ENCODE data around the gene CD207.
"Not testable (repeated sequence)": the region's sequence is repeated elsewhere in the genome, so short reads cannot be mapped to it uniquely, and the experiment has no call there.

The CD207 gene

DNA sequence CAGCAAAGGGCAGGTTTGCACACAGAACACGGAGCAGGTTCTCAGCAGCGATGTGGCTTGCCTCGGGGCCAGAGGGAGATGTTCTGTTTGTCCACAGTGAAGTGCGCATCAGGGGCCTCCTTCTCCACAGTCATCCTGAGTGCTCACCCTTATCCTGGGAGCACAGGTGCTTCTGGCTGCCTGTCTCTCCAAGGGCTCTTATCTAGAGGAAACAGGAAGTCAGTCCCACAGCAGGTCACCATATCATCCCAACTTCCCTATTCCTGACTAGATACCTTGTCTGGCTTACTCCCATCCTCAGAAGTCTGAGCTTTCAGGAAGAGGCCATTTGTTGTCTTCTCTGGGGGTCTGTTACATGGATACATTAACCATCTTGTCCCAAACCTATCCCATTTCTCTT is at the start of gene CD207:
TSS of gene CD207 (minus strand) at position 174 of the 400 bp plus-strand sequence. CDS start at position 134, 40 bp downstream.
- FAIRE-seq (no peak), DNase-seq (ENCODE audit: low spot score) (no peak)

DNA sequence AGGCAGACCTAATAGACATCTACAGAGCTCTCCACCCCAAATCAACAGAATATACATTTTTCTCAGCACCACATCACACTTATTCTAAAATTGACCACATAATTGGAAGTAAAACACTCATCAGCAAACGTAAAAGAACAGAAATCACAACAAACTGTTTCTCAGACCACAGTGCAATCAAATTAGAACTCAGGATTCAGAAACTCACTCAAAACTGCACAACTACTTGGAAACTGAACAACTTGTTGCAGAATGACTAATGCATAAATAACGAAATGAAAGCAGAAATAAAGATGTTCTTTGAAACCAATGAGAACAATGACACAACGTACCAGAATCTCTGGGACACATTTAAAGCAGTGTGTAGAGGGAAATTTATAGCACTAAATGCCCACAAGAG is 42.9 kb upstream of the CD207 start:
- not testable (repeated sequence) for FAIRE-seq; DNase-seq (ENCODE audit: low spot score)

DNA sequence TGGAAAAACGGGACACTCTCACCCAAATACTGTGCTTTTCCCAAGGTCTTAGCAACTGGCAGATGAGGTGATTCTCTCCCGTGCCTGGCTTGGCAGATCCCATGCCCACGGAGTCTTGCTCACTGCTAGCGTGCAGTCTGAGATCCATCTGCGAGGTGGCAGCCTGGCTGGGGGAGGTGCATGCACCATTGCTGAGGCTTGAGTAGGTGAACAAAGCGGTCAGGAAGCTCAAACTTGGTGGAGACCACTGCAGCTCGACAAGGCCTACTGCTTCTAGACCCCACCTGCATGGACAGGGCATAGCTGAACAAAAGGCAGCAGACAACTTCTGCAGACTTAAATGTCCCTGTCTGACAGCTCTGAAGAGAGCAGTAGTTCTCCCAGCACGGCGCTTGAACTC is 40.5 kb upstream of the CD207 start:
- not testable (repeated sequence) for DNase-seq (ENCODE audit: low spot score); FAIRE-seq

DNA sequence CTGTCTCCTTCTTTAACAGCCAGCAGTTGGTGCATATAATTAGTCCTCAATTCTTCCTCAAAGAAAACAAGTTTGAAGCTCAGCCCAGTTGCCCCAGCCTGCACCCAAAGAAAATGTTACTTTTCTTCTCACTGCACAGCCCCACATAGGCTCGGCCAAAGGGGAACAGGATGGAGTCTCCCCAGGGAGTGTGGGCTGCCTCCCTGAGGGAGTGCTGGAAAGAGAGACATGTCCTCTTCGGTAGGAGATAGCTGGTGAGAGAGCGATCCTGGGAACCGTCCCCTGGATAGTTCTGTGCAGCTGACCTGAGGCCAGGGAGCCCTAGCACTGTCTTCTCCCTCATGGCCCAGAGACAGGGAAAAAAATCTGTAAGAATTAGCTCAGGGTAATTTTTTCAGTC is 37.9 kb upstream of the CD207 start:
- DNase-seq (ENCODE audit: low spot score) (no peak), FAIRE-seq (peak; percentile 17)

DNA sequence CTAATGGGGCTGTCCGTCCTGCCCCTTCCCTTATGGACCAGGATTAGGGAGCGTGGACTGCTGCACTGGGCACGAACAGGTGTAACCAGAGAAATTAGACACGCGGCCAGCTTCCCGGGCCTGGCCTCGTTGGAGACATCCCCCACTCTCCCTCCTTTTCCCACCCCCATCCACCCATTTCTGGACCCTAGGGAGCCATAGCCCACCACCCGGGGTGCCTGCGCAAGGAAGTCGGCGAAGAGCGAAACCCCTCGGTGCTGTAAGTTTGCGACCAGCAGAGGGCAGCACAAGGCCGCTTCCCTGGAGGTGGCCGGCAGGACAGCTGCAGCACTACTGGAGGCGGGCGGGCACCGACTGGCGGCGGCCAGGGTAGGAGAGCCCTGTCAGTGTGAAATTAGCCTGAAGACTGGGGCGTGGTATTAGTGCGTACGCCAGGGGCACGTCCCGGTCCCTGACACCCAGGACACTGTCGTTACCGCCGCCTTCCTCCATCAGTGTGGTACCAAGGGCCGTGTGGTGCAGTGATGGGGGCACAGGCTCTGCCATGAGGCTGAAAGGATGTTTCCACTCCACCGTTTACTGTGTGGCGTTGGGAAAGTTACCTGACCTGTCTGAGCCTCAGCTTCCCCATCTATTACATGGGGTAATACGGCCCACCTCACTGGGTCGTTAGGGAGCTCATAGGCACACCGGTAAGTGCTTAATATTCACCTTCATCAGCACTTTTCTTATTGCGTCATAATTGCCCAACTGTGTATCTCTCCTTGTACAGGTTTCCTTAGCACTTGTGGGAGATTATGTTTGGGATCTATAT is 36.0 kb upstream of the CD207 start:
- FAIRE-seq (peak; percentile 97), DNase-seq (ENCODE audit: low spot score) (peak; percentile 95)

DNA sequence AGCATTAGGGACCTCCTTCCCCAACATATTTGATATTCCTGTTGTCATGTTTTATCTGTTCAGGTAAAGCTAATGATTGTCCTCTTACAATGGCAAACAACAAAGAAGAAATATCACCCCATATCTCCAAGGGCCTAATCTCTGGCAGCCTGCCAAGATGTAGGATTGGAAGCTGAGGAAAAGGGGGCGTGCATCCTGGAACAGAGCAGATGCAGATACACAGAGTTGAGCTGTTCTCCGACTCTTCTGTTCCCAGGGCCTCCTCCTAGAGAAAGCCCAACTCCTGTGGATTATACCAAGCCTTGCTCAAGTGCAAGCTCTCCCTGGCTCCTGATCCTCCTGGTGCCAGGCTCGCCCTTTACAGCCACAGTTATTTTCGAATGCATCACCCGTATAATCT is 35.2 kb upstream of the CD207 start:
- FAIRE-seq = peak; percentile 52
- no peak for DNase-seq (ENCODE audit: low spot score)

DNA sequence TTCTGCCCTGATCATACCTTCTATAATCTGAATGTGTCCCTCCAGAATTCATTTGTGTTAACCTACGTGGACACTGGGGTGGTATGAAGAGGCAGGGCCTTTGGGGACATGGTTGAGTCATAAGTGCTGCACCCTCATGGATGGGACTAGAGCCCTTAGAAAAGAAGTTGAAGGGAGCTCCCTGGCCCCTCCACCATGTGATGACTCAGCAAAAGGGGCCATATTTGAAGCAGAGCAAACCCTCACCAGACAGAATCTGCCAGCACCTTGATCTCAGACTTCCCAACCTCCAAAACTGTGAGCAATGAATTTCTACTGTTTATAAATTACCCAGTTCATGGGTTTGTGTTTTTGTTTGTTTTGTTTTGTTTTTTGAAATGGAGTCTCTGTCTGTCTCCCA is 33.4 kb upstream of the CD207 start:
- FAIRE-seq = no peak
- no peak for DNase-seq (ENCODE audit: low spot score)

DNA sequence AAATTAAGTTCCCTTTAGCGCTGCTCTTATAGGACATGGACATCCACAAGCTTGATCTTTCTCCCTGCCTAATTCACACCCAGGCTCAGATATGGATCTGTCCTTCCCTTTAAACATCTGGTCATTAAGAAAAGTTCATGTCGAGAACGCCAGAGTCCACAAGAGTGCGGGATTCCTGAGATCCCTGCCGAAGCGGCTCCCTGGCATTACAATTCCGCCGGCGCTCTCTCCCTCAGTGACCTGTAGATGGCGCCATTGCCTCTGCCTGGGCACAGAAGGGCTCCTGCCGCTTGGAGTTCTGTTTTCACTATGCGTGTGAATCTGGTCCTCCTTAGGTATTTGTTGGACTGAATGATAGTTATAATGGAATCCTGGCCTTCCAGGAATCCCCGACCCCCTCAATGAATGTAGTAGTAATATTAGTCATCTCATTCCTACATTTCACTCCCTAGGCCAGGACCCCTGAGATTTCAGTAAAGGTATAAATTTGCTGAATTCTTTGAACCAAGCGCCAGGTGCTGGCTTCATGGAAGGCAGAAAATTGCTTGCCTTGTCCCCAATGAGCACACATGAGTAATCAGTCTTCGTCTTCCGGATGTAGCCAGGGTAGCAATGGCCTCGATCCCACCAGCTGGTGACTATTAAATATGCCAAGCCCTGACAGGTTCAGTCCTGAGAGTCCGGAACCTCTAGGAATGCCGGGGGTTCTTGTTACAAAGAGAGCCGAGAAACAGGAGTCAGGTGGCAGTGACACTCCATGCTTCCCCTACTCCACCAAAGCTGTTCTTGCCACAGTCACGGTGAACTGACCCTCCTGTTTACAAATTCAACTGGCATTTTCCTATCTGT is 26.4 kb upstream of the CD207 start:
- FAIRE-seq (no peak), DNase-seq (ENCODE audit: low spot score) (peak; percentile 95)

DNA sequence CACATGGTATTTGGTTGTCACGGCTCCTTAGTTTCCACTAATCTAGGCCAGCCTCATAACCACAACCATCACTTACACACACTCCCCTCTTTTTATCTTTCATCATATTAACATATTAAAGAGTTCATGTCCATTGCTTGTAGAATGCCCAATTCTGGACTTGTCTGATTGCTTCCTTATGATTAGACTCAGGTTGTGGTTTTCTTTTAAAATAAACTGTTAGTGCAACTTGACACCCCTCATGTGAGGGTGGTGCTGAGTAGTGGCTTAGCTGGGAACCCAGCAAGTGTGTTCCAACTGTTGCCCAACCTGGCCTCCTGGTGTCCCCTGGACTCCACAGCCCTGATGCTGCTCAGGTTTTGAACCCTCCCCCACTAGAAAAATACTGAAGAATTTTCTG is 20.1 kb upstream of the CD207 start:
- DNase-seq (ENCODE audit: low spot score) (no peak), FAIRE-seq (no peak)

DNA sequence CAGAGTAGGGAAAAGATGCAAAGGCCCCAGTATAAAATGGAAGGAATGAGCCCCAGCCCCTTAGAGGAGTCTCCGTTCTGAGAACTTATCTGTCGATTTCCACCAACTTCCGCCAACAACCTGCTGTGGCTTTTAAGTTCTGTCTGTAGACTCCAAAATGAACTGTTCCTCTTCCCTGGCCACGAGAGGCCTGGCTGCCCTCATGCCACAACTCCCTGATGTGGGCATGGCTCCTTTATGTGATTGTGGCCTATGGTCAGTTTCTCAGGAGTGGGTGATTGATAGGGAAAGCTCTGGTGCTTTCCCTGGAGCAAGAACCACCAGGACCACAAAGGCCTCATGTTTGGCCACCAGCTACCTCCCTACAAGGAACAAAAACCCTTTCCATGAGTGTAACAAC is 18.8 kb upstream of the CD207 start:
- FAIRE-seq (no peak), DNase-seq (ENCODE audit: low spot score) (no peak)

DNA sequence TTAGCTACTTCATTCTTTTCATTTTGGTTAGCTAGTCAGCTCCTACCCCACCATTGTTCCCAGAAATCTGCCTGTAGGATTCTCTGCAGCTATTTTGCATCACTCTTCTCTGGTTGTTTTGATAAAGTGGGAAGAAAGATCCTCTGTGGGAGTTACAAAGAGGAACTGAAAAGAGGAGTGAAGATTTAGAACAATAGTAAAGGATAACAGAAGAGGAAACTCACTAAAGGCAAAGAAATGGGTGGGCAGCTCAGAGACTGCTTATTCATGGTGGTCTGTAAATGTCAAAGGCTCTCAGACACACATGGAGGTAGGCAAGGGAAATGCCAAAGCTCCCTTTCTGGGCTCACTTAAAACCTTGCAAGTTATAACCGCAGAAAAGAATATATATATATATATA is 17.2 kb upstream of the CD207 start:
- FAIRE-seq (no peak), DNase-seq (ENCODE audit: low spot score) (no peak)

DNA sequence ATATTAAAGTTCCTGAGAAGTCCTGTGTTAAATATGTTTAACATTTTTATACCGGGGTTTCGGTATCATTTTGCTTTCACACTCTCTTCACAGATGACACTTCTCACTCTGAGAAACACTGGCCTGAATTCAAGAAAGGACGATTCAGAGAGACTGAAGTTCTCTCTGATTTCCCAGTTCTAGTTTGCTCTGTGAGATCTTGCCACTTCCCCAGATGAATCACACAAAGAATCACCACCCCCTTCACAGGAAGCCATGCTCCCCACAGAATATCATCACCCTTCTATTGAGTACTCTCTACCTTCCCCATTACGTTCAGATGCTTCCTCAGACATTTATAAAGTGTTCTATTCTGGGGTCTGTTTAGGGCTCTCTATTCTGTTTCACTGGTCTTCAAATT is 16.1 kb upstream of the CD207 start:
- DNase-seq (ENCODE audit: low spot score) (no peak), FAIRE-seq (no peak)

DNA sequence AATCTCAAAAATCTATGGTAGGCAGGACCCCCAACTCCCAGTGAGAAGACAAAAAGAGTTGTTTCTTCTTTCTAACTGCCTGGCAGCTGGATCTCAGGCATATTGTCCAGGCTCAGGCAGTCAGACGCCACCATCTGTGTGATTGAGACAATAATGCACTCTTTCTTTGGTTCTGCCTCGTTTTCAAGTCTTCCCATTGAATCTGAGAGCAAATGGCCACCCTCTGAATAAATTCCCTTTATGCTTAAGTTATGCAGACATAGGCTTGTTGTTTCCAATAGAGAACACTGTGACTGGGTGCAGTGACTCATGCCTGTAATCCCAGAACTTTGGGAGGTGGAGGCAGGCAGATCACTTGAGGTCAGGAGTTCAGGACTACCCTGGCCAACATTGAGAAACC is 15.3 kb upstream of the CD207 start:
- FAIRE-seq = no peak
- no peak for DNase-seq (ENCODE audit: low spot score)

DNA sequence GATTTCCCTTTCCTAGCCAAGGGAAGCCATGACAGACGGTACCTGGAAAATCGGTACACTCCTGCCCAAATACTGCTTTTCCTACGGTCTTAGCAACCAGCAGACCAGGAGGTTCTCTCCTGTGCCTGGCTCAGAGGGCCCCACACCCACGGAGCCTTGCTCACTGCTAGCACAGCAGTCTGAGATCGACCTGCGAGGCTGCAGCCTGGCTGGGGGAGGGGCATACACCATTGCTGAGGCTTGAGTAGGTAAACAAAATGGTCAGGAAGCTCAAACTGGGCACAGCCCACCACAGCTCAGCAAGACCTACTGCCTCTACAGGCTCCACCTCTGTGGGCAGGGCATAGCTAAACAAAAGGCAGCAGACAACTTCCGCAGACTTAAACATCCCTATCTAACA is 6.8 kb upstream of the CD207 start:
- no peak for DNase-seq (ENCODE audit: low spot score)
- no peak for FAIRE-seq

DNA sequence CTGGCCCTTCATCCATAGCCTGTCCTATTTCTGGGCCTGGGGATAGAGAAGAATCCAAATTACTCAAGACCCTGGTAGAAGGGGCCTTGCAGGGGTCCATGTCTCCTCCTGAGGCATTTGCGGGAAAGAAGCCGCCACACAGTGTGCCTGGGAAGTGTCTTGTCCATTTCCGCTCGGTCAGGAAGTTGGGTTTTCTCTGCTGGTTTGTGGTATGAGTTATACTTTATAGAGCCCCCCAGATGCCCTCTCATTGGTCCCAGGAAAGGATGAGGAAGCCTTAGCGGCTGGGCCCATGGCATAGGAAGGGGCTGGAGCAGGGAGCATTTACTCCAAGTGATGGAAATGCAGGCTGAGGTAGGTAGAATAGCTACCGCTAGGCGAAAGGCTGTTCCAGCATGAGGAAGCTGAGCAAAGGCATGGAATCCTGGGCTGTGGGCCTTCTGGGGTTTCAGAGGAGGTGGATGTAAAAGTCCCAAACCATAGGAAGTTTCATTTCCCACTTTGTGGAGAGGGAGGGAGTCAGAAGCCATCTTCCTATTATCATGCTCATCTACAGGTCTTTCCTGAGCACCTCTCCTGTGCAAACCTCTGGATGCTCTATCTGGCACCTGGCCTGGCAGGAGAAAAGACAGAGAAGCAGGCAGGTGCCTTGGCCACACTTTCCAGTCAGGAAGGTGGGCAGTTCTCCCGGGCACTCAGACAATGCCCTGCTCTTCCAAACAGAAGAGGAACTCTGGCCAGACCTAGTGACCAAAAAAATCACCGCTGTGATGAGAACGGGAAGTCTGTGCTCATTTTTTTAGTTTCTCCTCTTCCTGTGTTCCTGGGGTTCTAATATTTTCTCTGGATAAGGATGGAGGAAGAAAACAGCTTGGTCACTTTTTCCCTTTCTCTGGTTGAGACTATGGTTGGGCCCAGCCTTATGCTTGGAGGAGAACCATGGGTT is 2.6 kb upstream of the CD207 start:
- no peak for FAIRE-seq

DNA sequence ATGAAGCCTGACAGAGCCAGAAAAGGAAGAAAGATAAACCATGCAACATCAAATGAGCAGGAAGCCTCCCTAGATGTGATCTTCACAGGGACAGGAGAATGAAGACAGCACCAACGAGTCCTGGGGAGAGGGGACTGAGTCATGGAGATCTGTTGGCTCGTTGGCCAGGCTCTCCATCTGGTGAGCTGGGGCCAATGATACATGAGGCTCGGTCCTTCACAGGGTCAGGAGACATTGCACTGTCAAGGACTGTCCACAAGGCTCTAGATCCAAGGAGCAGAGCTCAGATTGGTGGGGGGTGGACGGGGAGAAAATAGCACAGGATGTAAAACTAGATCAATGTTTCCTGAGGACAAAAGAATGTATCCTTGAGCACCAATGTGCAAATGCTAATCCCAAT is 735 bp downstream of the CD207 start:
- FAIRE-seq (no peak), DNase-seq (ENCODE audit: low spot score) (no peak)

More for the DNA sequence above, 2.6 kb upstream of the CD207 start:
- no peak for DNase-seq (ENCODE audit: low spot score)

DNA sequence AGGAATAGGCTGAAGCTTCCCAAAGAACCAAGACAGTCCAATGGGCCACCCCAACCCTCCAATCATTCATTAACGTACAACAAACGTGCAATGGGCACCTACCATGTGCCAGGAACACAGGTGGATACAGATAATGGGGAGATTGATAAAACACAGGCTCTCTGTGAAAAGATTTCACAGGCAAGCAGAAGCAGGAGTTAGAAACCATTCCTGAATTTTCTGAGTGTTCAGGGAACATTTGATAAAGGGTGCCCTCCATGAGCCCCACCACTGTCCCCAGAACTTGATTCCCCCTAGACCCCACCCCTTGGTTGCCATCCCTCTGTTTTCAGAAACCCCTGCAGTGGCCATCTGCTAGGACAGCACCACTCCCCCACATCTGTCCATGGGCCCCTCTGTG is 1.5 kb downstream of the CD207 start:
- DNase-seq (ENCODE audit: low spot score) (no peak), FAIRE-seq (no peak)

DNA sequence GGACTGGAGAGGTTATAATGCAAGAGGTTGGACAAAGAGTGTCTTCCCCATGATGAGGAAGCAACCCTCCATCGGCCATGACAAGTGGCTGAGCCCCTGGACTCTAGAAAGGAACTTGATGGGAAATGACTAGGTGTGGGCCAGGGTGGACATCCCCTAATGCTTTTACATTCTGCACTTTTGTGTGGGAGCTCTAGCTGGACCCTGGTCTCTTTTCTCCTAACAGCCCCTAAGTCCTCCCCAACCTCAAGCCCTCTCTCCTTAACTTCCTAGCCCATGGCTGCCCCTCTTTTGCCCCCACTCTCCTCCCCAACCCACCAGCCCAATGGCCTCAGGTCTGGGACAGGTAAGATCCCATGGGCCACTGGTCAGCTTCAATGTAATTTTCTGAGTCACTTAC is 2.4 kb downstream of the CD207 start:
- no peak for DNase-seq (ENCODE audit: low spot score)
- no peak for FAIRE-seq

DNA sequence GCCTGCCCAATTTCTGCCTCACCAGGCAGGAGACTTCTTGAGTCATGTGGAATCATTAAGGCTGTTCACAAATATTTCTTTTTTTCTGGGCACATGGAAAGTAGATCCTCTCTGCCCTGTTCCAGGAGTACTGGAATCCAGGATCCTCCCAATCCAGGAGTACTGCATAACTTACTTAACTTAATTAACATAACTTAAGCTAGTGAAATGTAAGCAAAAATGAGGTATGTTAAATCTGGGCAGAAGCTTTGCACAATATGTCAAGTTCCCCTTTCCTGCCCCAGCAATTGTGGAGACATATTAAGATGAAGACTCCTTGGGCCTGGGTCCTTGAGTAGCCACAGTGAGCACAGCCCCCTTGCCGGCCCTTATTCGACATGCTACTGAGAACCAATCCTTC is 3.2 kb downstream of the CD207 start:
- DNase-seq (ENCODE audit: low spot score) (no peak), FAIRE-seq (no peak)

DNA sequence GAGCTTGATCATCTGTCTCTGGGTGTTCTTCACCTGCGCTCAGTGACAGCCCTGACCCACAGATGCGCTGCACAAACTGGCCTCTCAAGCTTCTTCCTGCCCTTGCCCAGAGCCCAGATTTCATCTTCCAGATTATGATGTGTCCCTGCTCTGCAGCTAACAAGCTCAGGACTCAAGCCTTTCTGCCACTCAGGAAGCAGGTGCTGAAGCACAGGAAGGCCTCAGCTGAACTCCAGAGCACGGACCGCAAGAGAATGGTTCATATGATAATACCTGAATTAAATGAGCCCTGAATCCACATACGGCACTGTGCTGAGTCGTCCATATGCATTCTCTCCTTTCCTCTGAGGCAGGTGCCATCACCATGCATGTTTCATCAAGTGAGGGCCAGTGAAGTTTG is 3.8 kb downstream of the CD207 start:
- FAIRE-seq (no peak), DNase-seq (ENCODE audit: low spot score) (no peak)

DNA sequence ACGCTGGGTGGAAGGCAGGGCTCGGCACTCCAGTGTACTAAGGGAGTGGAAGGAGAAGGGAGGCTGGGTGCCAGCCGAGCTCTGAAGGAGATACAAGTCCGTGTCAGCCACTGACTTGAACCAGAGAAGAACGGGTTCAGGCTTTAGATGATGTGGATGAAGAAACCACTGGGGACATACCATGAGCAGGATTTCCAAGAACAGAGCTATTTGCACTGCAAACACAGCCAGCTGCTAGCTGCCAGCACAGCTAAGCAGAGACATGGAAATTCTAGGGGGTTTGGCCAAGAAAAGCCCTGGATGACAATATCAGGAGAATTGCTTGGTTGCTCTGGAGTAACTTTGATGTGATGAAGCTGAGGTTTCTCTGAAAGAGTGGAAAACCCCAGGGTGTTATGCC is 5.2 kb downstream of the CD207 start:
- DNase-seq (ENCODE audit: low spot score) (no peak), FAIRE-seq (no peak)

DNA sequence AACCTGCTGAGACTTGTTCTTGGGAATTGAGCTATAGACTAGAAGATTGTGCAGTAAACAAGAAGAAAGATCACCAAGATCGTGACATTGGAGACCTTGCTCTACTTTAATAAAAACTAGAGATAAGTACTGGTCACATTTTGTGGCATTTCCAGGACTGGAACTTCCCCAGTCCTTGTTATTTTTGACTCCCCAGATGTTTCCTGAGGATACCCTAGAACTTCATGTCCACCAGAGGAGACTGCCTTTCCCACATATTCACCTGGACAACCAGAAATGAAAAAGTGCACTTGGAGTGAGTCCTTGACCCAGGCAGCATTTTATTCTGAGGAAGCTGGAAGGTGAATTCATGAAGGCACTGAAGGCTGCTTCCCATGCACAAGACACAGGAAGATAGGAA is 5.7 kb downstream of the CD207 start:
- no peak for FAIRE-seq
- no peak for DNase-seq (ENCODE audit: low spot score)

All from urothelium cell line (cell line).